HL-60 (cell line): ENCODE data around the gene CDC42EP3.

ENCODE experiments used
- DNase-seq, 2 experiments: peaks; one replicate each; pipeline ENCODE4 v3.0.0-alpha.2; 2010 to 2020; ENCODE audit warnings: low read depth in 1 of 2, low spot score in 1 of 2
- H3K27ac ChIP-seq: fragments of 250-450 bp; sonication (Bioruptor Pico); replicated peaks from 2 replicates; pipeline ENCODE4 v1.5.1; 2020; ENCODE audit warnings: mild to moderate bottlenecking, moderate library complexity
- H3K27me3 ChIP-seq: fragments of 250-450 bp; sonication (Bioruptor Pico); 2 replicates; pipeline ENCODE4 v1.5.1; 2021; ENCODE audit warnings: mild to moderate bottlenecking, moderate library complexity; ENCODE audit not compliant: insufficient read depth, poor library complexity, severe bottlenecking
- H3K4me3 ChIP-seq: replicated peaks from 2 replicates; pipeline ENCODE4 v1.5.1; 2011; ENCODE audit warnings: mild to moderate bottlenecking, control low read depth, low read length; ENCODE audit not compliant: insufficient read depth
- CTCF ChIP-seq: IDR thresholded peaks from one replicate; pipeline ENCODE4 v1.5.1; 2011; ENCODE audit warnings: low read length, control low read depth, inconsistent platforms; ENCODE audit not compliant: insufficient read depth
- GABPA ChIP-seq: IDR thresholded peaks from 2 replicates; pipeline ENCODE4 v1.6.1; 2012; ENCODE audit warnings: low read depth
- POLR2AphosphoS5 ChIP-seq: IDR thresholded peaks from 2 replicates; pipeline ENCODE4 v1.6.1; 2012; ENCODE audit warnings: low read depth
- REST ChIP-seq: IDR thresholded peaks from 2 replicates; pipeline ENCODE4 v1.6.1; 2012; ENCODE audit warnings: low read depth; ENCODE audit not compliant: insufficient replicate concordance
- SPI1 ChIP-seq: IDR thresholded peaks from 2 replicates; pipeline ENCODE4 v1.6.1; 2012; ENCODE audit warnings: low read depth, mild to moderate bottlenecking, borderline replicate concordance

Gene CDC42EP3

GRCh38 chr2:37599688-37600525 is 71.5 kb downstream of the CDC42EP3 start:
- Histone ChIP-seq H3K27ac (no peak overlapping the region; the same call in 1 of the 2 replicates), H3K27me3 (no peaks in the 10 kb centered on the region), H3K4me3 (no peak overlapping the region)
- no peak for DNase-seq
- TF ChIP-seq REST (no peak), POLR2AphosphoS5 (no peak), GABPA (no peak), SPI1 (no peak), CTCF (no peak)

GRCh38 chr2:37593694-37594093 is 77.7 kb downstream of the CDC42EP3 start:
- H3K27me3 ChIP-seq: no peaks in the 10 kb centered on the region
- H3K27ac ChIP-seq: no peak overlapping the region
- DNase-seq: no peak
- H3K4me3 ChIP-seq: no peak overlapping the region
- TF ChIP-seq CTCF: no peak
- TF ChIP-seq POLR2AphosphoS5: no peak
- no peak for TF ChIP-seq SPI1
- TF ChIP-seq GABPA: no peak
- no peak for TF ChIP-seq REST

GRCh38 chr2:37593024-37593423 is 78.4 kb downstream of the CDC42EP3 start:
- H3K4me3 ChIP-seq: no peak overlapping the region
- no peak for TF ChIP-seq REST
- no peak for DNase-seq
- H3K27ac ChIP-seq: no peak overlapping the region
- H3K27me3 ChIP-seq: no peaks in the 10 kb centered on the region
